Panc1 (cell line): Measurements from ENCODE around the gene MPND.

Experiments used
- CTCF ChIP-seq: fragments of 450-650 bp; IDR thresholded peaks from 2 replicates; pipeline ENCODE4 v1.5.1; 2017; ENCODE audit warnings: mild to moderate bottlenecking
- POLR2AphosphoS5 ChIP-seq: IDR thresholded peaks from 2 replicates; pipeline ENCODE4 v1.6.1; 2012; ENCODE audit warnings: mild to moderate bottlenecking, low read depth, low read length, moderate library complexity
- SIN3A ChIP-seq: IDR thresholded peaks from 2 replicates; pipeline ENCODE4 v1.6.1; 2012; ENCODE audit warnings: low read depth, mild to moderate bottlenecking, low read length, moderate library complexity, borderline replicate concordance; ENCODE audit not compliant: insufficient read depth

- TF ChIP-seq CTCF = no peak
- no peak for TF ChIP-seq POLR2AphosphoS5
- no peak for TF ChIP-seq SIN3A
These were observed 22.0 kb downstream of the MPND start for GRCh38 chr19:4365341-4365740.
